GM12874 (cell line): ENCODE measurements around the gene SLC22A15.

Experiments used
- TF ChIP-seq, protein P1 (sequence below): IDR thresholded peaks from 2 replicates; pipeline ENCODE4 v1.5.1; 2011; ENCODE audit warnings: low read depth, mild to moderate bottlenecking, control low read depth, low read length, moderate library complexity; ENCODE audit not compliant: insufficient read depth

Gene SLC22A15

DNA sequence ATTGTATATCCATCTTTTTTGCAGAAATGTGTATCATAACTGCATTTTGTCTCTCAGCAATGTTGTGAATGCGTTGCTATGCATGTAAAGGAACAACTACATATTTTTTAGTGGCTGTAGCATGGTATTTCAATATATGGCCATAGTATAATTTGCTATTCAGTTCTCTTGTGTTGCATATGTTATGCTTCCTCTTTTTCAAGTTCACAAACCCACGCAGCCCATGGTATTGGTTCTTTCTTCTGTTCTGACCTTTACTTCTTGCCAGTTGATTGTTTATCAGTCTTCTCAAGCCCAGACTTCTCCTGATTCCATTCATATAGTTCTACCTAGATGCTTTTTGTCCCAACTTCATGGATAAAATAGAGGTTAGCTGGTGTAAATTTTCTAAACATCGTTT lies 6.1 kb downstream of the SLC22A15 start:
- TF ChIP-seq, protein P1, sequence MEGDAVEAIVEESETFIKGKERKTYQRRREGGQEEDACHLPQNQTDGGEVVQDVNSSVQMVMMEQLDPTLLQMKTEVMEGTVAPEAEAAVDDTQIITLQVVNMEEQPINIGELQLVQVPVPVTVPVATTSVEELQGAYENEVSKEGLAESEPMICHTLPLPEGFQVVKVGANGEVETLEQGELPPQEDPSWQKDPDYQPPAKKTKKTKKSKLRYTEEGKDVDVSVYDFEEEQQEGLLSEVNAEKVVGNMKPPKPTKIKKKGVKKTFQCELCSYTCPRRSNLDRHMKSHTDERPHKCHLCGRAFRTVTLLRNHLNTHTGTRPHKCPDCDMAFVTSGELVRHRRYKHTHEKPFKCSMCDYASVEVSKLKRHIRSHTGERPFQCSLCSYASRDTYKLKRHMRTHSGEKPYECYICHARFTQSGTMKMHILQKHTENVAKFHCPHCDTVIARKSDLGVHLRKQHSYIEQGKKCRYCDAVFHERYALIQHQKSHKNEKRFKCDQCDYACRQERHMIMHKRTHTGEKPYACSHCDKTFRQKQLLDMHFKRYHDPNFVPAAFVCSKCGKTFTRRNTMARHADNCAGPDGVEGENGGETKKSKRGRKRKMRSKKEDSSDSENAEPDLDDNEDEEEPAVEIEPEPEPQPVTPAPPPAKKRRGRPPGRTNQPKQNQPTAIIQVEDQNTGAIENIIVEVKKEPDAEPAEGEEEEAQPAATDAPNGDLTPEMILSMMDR, result no peak

- TF ChIP-seq, protein P1, result no peak
Observed at GRCh38 chr1:115983584-115983983, 7.3 kb downstream of the SLC22A15 start.

- TF ChIP-seq, protein P1, result no peak
Observed at GRCh38 chr1:115987623-115988022, 11.3 kb downstream of the SLC22A15 start.

GRCh38 chr1:115988953-115989352 lies 12.6 kb downstream of the SLC22A15 start:
- TF ChIP-seq, protein P1, result no peak

- TF ChIP-seq, protein P1, result no peak
Observed at GRCh38 chr1:115989699-115990098, 13.4 kb downstream of the SLC22A15 start.

- TF ChIP-seq, protein P1, result no peak
Observed at GRCh38 chr1:115991909-115992308, 15.6 kb downstream of the SLC22A15 start.

- TF ChIP-seq, protein P1, result no peak
Observed at GRCh38 chr1:116001739-116002487, 25.6 kb downstream of the SLC22A15 start.
